Mucosa of rectum (tissue), 2 donors: ENCODE results near the gene RAB3B.

Experiments used
- H3K27ac ChIP-seq, 2 donors: one replicate each; pipeline ENCODE4 v1.7.0; 2013; ENCODE audit warnings: inconsistent platforms in 2 of 2, low read depth in 2 of 2, low read length in 2 of 2
- H3K27me3 ChIP-seq, 2 donors: one replicate each; pipeline ENCODE4 v1.7.0; 2013; ENCODE audit warnings: low read length in 2 of 2; ENCODE audit not compliant: control insufficient read depth in 2 of 2, insufficient read depth in 2 of 2
- H3K36me3 ChIP-seq, 2 donors: one replicate each; pipeline ENCODE4 v1.7.0; 2013; ENCODE audit warnings: low read length in 2 of 2; ENCODE audit not compliant: control insufficient read depth in 2 of 2, insufficient read depth in 2 of 2
- H3K4me1 ChIP-seq, 2 donors: one replicate each; pipeline ENCODE4 v1.7.0; 2013; ENCODE audit warnings: low read length in 2 of 2, mild to moderate bottlenecking in 1 of 2; ENCODE audit not compliant: control insufficient read depth in 2 of 2, insufficient read depth in 2 of 2
- H3K4me3 ChIP-seq, 2 donors: one replicate each; pipeline ENCODE4 v1.7.0; 2013; ENCODE audit warnings: low read length in 2 of 2
- H3K9ac ChIP-seq, 2 donors: one replicate each; pipeline ENCODE4 v1.7.0; 2013; ENCODE audit warnings: low read length in 2 of 2, low read depth in 1 of 2, mild to moderate bottlenecking in 1 of 2
- H3K9me3 ChIP-seq, 2 donors: one replicate each; pipeline ENCODE4 v1.7.0; 2013; ENCODE audit warnings: low read length in 2 of 2; ENCODE audit not compliant: control insufficient read depth in 2 of 2
- donor health status: healthy.
- donor health status: Normal muscosa, but diverticular disease.

Gene RAB3B

GRCh38 chr1:51859735-51860134 is 130.8 kb downstream of the RAB3B start:
- Histone ChIP-seq H3K9me3 (no peaks in the 10 kb centered on the region), H3K36me3 (peaks cover 0 to 2% of the 10 kb centered on the region in 2 donors), H3K27ac (no peak overlapping the region)

GRCh38 chr1:51859333-51859732 is 131.2 kb downstream of the RAB3B start:
- no peak overlapping the region for H3K4me3 ChIP-seq
- H3K9me3 ChIP-seq = no peaks in the 10 kb centered on the region
- H3K27ac ChIP-seq = no peak overlapping the region
- no peaks in the 10 kb centered on the region for H3K27me3 ChIP-seq
- no peaks in the 10 kb centered on the region for H3K4me1 ChIP-seq
- H3K9ac ChIP-seq = no peak overlapping the region
- H3K36me3 ChIP-seq = peaks cover 0 to 2% of the 10 kb centered on the region in 2 donors

More at GRCh38 chr1:51859735-51860134, 130.8 kb downstream of the RAB3B start:
- no peaks in the 10 kb centered on the region for H3K4me1 ChIP-seq
- H3K9ac ChIP-seq = no peak overlapping the region
- H3K27me3 ChIP-seq = no peaks in the 10 kb centered on the region
- no peak overlapping the region for H3K4me3 ChIP-seq

- Histone ChIP-seq H3K36me3 (peaks cover 0 to 2% of the 10 kb centered on the region in 2 donors), H3K4me3 (no peak overlapping the region), H3K27me3 (no peaks in the 10 kb centered on the region), H3K27ac (no peak overlapping the region), H3K9ac (no peak overlapping the region), H3K9me3 (no peaks in the 10 kb centered on the region), H3K4me1 (no peaks in the 10 kb centered on the region)
Measured at GRCh38 chr1:51858892-51859291, 131.6 kb downstream of the RAB3B start.
